ENCODE measurements around the gene RTRAF. TPM values are rescaled to one million over a fixed set of nuclear protein-coding genes. Genes with fewer than 3 reads are reported as not detected.
A peak's percentile ranks its signal among the peaks of the same experiment; 100 is the strongest.

The RTRAF gene
- total RNA-seq, 4 donors from 2014 or later = 20.2 to 58.7 (median 51.9) TPM

GRCh38 chr14:52039124-52039815 is 49.9 kb downstream of the RTRAF start:
- TF ChIP-seq CTCF (IDR thresholded peaks at IDR 0.05) (no peak), POLR2A (IDR thresholded peaks at IDR 0.05) (no peak)
- no peaks in the 10 kb centered on the region for H3K9me3 ChIP-seq
- intact Hi-C loops (cut with DNase I) = no loop called here
- WGBS, 2 donors = 74 to 86% methylated on average over 6 to 7 of the region's 7 CpGs
- no peaks in the 10 kb centered on the region for H3K27me3 ChIP-seq
- H3K36me3 ChIP-seq = peaks cover 0 to 15% (median 0%) of the 10 kb centered on the region in 3 donors
- no peak for DNase-seq
- H3K4me3 ChIP-seq = no peak overlapping the region
- no peak overlapping the region for H3K27ac ChIP-seq
- H3K4me1 ChIP-seq = peaks cover 0 to 21% (median 18%) of the 10 kb centered on the region in 3 donors

GRCh38 chr14:52040598-52040997 is 51.3 kb downstream of the RTRAF start:
- no peaks in the 10 kb centered on the region for H3K27me3 ChIP-seq
- 87 to 89% methylated on average over 6 to 7 of the region's 7 CpGs for WGBS, 2 donors
- TF ChIP-seq POLR2A (IDR thresholded peaks at IDR 0.05) = no peak
- no peak for TF ChIP-seq CTCF (IDR thresholded peaks at IDR 0.05)
- H3K36me3 ChIP-seq = peaks cover 0 to 15% (median 0%) of the 10 kb centered on the region in 3 donors
- intact Hi-C loops (cut with DNase I) = no loop called here
- H3K4me1 ChIP-seq = peaks cover 0 to 34% (median 25%) of the 10 kb centered on the region in 3 donors
- no peak overlapping the region for H3K27ac ChIP-seq
- H3K4me3 ChIP-seq = no peak overlapping the region
- DNase-seq = no peak
- H3K9me3 ChIP-seq = no peaks in the 10 kb centered on the region

GRCh38 chr14:52042371-52043289 is 53.3 kb downstream of the RTRAF start:
- 21 to 30% methylated on average over 8 of the region's 8 CpGs for WGBS, 2 donors
- no peak for DNase-seq

GRCh38 chr14:52043690-52044089 is 54.3 kb downstream of the RTRAF start:
- Histone ChIP-seq H3K36me3 (peaks cover 0 to 10% (median 0%) of the 10 kb centered on the region in 3 donors), H3K27me3 (no peaks in the 10 kb centered on the region), H3K4me3 (no peak overlapping the region), H3K4me1 (peaks cover 0 to 49% (median 25%) of the 10 kb centered on the region in 3 donors), H3K27ac (peak overlapping the region in 3 of 4 donors; percentile 22 to 69 (median 61)), H3K9me3 (no peaks in the 10 kb centered on the region)
- 34 to 79% methylated on average over 3 to 4 of the region's 5 CpGs for WGBS, 2 donors
- TF ChIP-seq POLR2A (IDR thresholded peaks at IDR 0.05) (no peak), CTCF (IDR thresholded peaks at IDR 0.05) (peak in 5 of 6 experiments; percentile 17 to 42 (median 24))
- no peak for DNase-seq
- intact Hi-C loops (cut with DNase I) = no loop called here

More at GRCh38 chr14:52042371-52043289, 53.3 kb downstream of the RTRAF start:
- TF ChIP-seq POLR2A (IDR thresholded peaks at IDR 0.05) = no peak
- no peak for TF ChIP-seq CTCF (IDR thresholded peaks at IDR 0.05)
- peaks cover 0 to 47% (median 25%) of the 10 kb centered on the region in 3 donors for H3K4me1 ChIP-seq
- H3K27me3 ChIP-seq = no peaks in the 10 kb centered on the region
- intact Hi-C loops (cut with DNase I) = no loop called here
- H3K9me3 ChIP-seq = no peaks in the 10 kb centered on the region
- peak overlapping the region in 3 of 4 donors; percentile 22 to 69 (median 61) for H3K27ac ChIP-seq
- H3K36me3 ChIP-seq = peaks cover 0 to 15% (median 0%) of the 10 kb centered on the region in 3 donors
- peak overlapping the region in 1 of 4 donors; percentile 19 for H3K4me3 ChIP-seq

Data from esophagus squamous epithelium (tissue), 5 donors.